OCI-LY1 (cell line): ENCODE results near the gene MAP3K4.

Source experiments
- EZH2 ChIP-seq: fragments of 200-600 bp; sonication (generic), shearing (Covaris generic); IDR thresholded peaks from 2 replicates; pipeline ENCODE4 v1.8.0; 2017; ENCODE audit warnings: borderline replicate concordance, mixed run types, mild to moderate bottlenecking, antibody characterized with exemption, low read length, moderate library complexity, mixed read lengths
- TF ChIP-seq, protein P1 (sequence below): fragments of 200-600 bp; sonication (generic), shearing (Covaris generic); IDR thresholded peaks from 2 replicates; pipeline ENCODE4 v1.5.1; 2017; ENCODE audit warnings: mild to moderate bottlenecking, antibody characterized with exemption, low read length, moderate library complexity, mixed read lengths

DNA sequence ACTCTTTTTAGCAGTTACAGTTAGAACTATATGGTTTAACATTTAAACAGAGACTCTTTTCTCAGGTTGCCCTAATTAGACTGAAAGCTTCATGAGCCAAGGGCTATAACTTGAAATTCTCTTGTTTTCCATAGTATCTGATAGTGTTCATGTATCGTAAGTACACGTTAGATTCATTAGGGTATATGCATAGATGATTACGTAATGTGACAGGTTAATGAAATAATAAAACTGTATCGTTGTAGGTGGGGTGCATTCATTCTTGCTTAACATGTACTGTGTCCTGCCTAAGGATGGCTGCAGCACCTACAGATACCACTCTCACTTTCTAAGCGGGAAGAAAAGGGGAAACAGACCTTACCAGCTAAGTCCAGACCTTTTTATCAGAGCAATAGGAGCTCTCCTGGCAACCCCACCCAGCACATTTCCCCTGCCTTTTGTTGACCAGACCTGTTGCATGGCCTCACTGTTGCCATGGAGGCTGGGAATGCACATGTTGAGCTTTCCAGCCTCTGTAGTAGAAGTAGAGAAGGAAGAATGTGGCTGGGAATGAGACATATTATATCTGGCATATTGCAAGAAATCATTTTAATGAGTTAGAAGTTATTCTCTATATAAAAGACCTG is 83.0 kb downstream of the MAP3K4 start:
- TF ChIP-seq, protein P1, sequence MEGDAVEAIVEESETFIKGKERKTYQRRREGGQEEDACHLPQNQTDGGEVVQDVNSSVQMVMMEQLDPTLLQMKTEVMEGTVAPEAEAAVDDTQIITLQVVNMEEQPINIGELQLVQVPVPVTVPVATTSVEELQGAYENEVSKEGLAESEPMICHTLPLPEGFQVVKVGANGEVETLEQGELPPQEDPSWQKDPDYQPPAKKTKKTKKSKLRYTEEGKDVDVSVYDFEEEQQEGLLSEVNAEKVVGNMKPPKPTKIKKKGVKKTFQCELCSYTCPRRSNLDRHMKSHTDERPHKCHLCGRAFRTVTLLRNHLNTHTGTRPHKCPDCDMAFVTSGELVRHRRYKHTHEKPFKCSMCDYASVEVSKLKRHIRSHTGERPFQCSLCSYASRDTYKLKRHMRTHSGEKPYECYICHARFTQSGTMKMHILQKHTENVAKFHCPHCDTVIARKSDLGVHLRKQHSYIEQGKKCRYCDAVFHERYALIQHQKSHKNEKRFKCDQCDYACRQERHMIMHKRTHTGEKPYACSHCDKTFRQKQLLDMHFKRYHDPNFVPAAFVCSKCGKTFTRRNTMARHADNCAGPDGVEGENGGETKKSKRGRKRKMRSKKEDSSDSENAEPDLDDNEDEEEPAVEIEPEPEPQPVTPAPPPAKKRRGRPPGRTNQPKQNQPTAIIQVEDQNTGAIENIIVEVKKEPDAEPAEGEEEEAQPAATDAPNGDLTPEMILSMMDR = no peak
- no peak for TF ChIP-seq EZH2
